H9 (cell line): ENCODE results near the gene ENTPD1. TPM values are rescaled to one million over a fixed set of nuclear protein-coding genes. Genes with fewer than 3 reads are reported as not detected.

Experiments used
- DNase-seq: peaks from one replicate; pipeline ENCODE4 v3.0.0-alpha.2; 2017
- H2AFZ ChIP-seq: one replicate; pipeline ENCODE4 v1.6.1; 2013; ENCODE audit warnings: mild to moderate bottlenecking, low read length, control low read depth, moderate library complexity
- H2AK5ac ChIP-seq: 2 replicates; pipeline ENCODE4 v1.6.1; 2013; ENCODE audit warnings: low read length, control low read depth, mixed read lengths; ENCODE audit not compliant: insufficient read length
- H2BK120ac ChIP-seq: one replicate; pipeline ENCODE4 v1.6.1; 2013; ENCODE audit warnings: low read depth, mild to moderate bottlenecking, low read length, control low read depth, inconsistent platforms; ENCODE audit not compliant: poor library complexity, severe bottlenecking
- H2BK12ac ChIP-seq: 2 replicates; pipeline ENCODE4 v1.6.1; 2013; ENCODE audit warnings: low read length, control low read depth, mixed read lengths, low read depth; ENCODE audit not compliant: insufficient read length
- H2BK15ac ChIP-seq: 2 replicates; pipeline ENCODE4 v1.6.1; 2013; ENCODE audit warnings: low read depth, low read length, control low read depth
- H2BK20ac ChIP-seq: one replicate; pipeline ENCODE4 v1.6.1; 2013; ENCODE audit warnings: low read depth, mild to moderate bottlenecking, low read length, control low read depth, inconsistent platforms; ENCODE audit not compliant: poor library complexity, severe bottlenecking
- H2BK5ac ChIP-seq: 2 replicates; pipeline ENCODE4 v1.6.1; 2013; ENCODE audit warnings: low read length, control low read depth, mixed read lengths; ENCODE audit not compliant: insufficient read length
- H3K14ac ChIP-seq: 2 replicates; pipeline ENCODE4 v1.6.1; 2013; ENCODE audit warnings: low read length, control low read depth; ENCODE audit not compliant: insufficient read depth
- H3K18ac ChIP-seq: 2 replicates; pipeline ENCODE4 v1.6.1; 2013; ENCODE audit warnings: low read depth, mild to moderate bottlenecking, mixed read lengths, low read length, control low read depth; ENCODE audit not compliant: insufficient read length
- H3K23ac ChIP-seq: 2 replicates; pipeline ENCODE4 v1.6.1; 2013; ENCODE audit warnings: low read length, control low read depth, mixed read lengths, low read depth; ENCODE audit not compliant: insufficient read length
- H3K23me2 ChIP-seq: 2 replicates; pipeline ENCODE4 v1.6.1; 2013; ENCODE audit warnings: low read depth, mild to moderate bottlenecking, mixed read lengths, low read length, control low read depth; ENCODE audit not compliant: insufficient read length, poor library complexity, severe bottlenecking
- H3K27ac ChIP-seq: 2 replicates; pipeline ENCODE4 v1.5.1; 2013; ENCODE audit warnings: low read length, control low read depth, mixed read lengths, low read depth; ENCODE audit not compliant: insufficient read length
- H3K27me3 ChIP-seq: 2 replicates; pipeline ENCODE4 v1.6.1; 2013; ENCODE audit warnings: low read length, control low read depth, inconsistent platforms; ENCODE audit not compliant: insufficient read depth
- H3K4ac ChIP-seq: 2 replicates; pipeline ENCODE4 v1.6.1; 2013; ENCODE audit warnings: low read depth, mild to moderate bottlenecking, control low read depth, inconsistent platforms, low read length, moderate library complexity
- H3K4me1 ChIP-seq: 2 replicates; pipeline ENCODE4 v1.6.1; 2013; ENCODE audit warnings: low read length, control low read depth, inconsistent platforms; ENCODE audit not compliant: insufficient read depth
- H3K4me2 ChIP-seq: 2 replicates; pipeline ENCODE4 v1.6.1; 2013; ENCODE audit warnings: low read length, control low read depth, mixed read lengths; ENCODE audit not compliant: insufficient read length, insufficient read depth
- H3K56ac ChIP-seq: 2 replicates; pipeline ENCODE4 v1.6.1; 2013; ENCODE audit warnings: low read depth, mild to moderate bottlenecking, mixed read lengths, low read length, control low read depth; ENCODE audit not compliant: insufficient read length
- H3K79me1 ChIP-seq: 2 replicates; pipeline ENCODE4 v1.6.1; 2013; ENCODE audit warnings: low read depth, mild to moderate bottlenecking, moderate library complexity, low read length, control low read depth, inconsistent platforms; ENCODE audit not compliant: insufficient read depth, poor library complexity, severe bottlenecking
- H3K79me2 ChIP-seq: 2 replicates; pipeline ENCODE4 v1.6.1; 2013; ENCODE audit warnings: low read length, control low read depth, inconsistent platforms; ENCODE audit not compliant: insufficient read depth
- H3K9ac ChIP-seq: 2 replicates; pipeline ENCODE4 v1.6.1; 2013; ENCODE audit warnings: low read length, control low read depth, mixed read lengths; ENCODE audit not compliant: insufficient read length; ENCODE audit errors: extremely low read depth
- H3K9me3 ChIP-seq: one replicate; pipeline ENCODE4 v1.6.1; 2013; ENCODE audit warnings: low read depth, low read length, inconsistent platforms; ENCODE audit not compliant: control insufficient read depth
- H3T11ph ChIP-seq: one replicate; pipeline ENCODE4 v1.6.1; 2013; ENCODE audit warnings: mild to moderate bottlenecking, low read length, control low read depth, inconsistent platforms
- H4K20me1 ChIP-seq: one replicate; pipeline ENCODE4 v1.6.1; 2013; ENCODE audit not compliant: control insufficient read depth, insufficient read length, insufficient read depth
- H4K5ac ChIP-seq: 2 replicates; pipeline ENCODE4 v1.6.1; 2013; ENCODE audit warnings: low read depth, mild to moderate bottlenecking, mixed read lengths, low read length, control low read depth; ENCODE audit not compliant: insufficient read length
- H4K8ac ChIP-seq: replicated peaks from 2 replicates; pipeline ENCODE4 v1.6.1; 2013; ENCODE audit warnings: low read length, control low read depth, mixed read lengths, low read depth; ENCODE audit not compliant: insufficient read length
- H4K91ac ChIP-seq: 2 replicates; pipeline ENCODE4 v1.6.1; 2013; ENCODE audit warnings: low read depth, mild to moderate bottlenecking, moderate library complexity, mixed read lengths, low read length, control low read depth; ENCODE audit not compliant: insufficient read length
- H3K27ac Mint-ChIP-seq, 3 experiments: 2 replicates in 2 of 3; 3 replicates in 1 of 3; pipeline ENCODE4 v1.8.0; 2020 to 2021; ENCODE audit warnings: mixed read lengths in 3 of 3, mild to moderate bottlenecking in 1 of 3, moderate library complexity in 1 of 3
- H3K27me3 Mint-ChIP-seq: 2 replicates; pipeline ENCODE4 v1.8.0; 2021; ENCODE audit warnings: low read depth, mild to moderate bottlenecking, moderate library complexity, mixed read lengths
- H3K36me3 Mint-ChIP-seq, 3 experiments: 2 replicates in 2 of 3; 3 replicates in 1 of 3; pipeline ENCODE4 v1.8.0; 2020 to 2021; ENCODE audit warnings: low read depth in 3 of 3, mixed read lengths in 3 of 3; ENCODE audit not compliant: insufficient read depth in 1 of 3
- H3K4me1 Mint-ChIP-seq, 2 experiments: 2 replicates each; pipeline ENCODE4 v1.8.0; 2020; ENCODE audit warnings: mixed read lengths in 2 of 2
- H3K4me3 Mint-ChIP-seq, 2 experiments: 2 replicates in 1 of 2; 3 replicates in 1 of 2; pipeline ENCODE4 v1.8.0; 2020 to 2021; ENCODE audit warnings: mild to moderate bottlenecking in 2 of 2, mixed read lengths in 2 of 2, moderate library complexity in 1 of 2
- H3K9me3 Mint-ChIP-seq, 2 experiments: 2 replicates in 1 of 2; 3 replicates in 1 of 2; pipeline ENCODE4 v1.8.0; 2020; ENCODE audit warnings: mild to moderate bottlenecking in 2 of 2, mixed read lengths in 2 of 2, moderate library complexity in 1 of 2
- CTCF ChIP-seq: fragments of 200-600 bp; sonication (generic); conservative IDR thresholded peaks from 3 replicates; pipeline ENCODE4 v1.8.0; 2021; ENCODE audit warnings: antibody characterized with exemption, mild to moderate bottlenecking
- WGBS: extraction: QIAGEN DNeasy Blood & Tissue Kit; methylation state at CpG from one replicate; pipeline ENCODE4 v1.1.7; 2013; ENCODE audit warnings: missing lambda C conversion rate, low lambda C conversion rate, mixed read lengths; ENCODE audit not compliant: insufficient read length; ENCODE audit errors: extremely low coverage; 5-methylcytosine and 5-hydroxymethylcytosine counted together
- total RNA-seq: library from RNA; stranded (reverse); gene quantifications from 2 replicates; pipeline ENCODE4 v1.2.1, GENCODE V29; 2021

Gene ENTPD1
- total RNA-seq, 1 experiment from 2014 or later, result 1.9 TPM

DNA sequence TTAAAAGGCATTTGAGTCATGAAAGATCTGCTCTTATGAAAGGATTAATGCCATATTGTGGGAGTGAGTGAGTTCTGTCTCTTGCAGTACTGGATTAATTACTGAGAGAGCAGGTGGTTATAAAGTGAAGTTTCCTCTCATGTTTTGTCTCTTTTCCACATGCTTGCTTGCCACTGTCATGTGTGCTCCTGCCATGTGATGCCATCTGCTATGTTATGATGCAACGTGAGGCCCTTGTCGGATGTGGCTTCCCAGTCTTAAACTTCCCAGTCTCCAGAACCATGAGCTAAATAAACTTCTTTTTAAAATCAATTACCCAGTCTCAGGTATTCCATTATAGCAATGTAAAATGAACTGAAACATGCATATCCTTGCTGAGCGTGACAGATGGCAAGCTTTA, 39.5 kb upstream of the ENTPD1 start:
- Histone ChIP-seq H2BK20ac (no peak overlapping the region), H3K23me2 (no peaks in the 10 kb centered on the region), H3K27ac (no peak overlapping the region), H2AK5ac (no peak overlapping the region), H3K9me3 (no peaks in the 10 kb centered on the region), H3K56ac (no peak overlapping the region), H2BK15ac (no peak overlapping the region), H3K9ac (no peak overlapping the region), H2BK5ac (no peak overlapping the region), H4K91ac (no peak overlapping the region), H2BK120ac (no peak overlapping the region), H3K27me3 (no peaks in the 10 kb centered on the region), H3K18ac (no peak overlapping the region), H3K79me2 (no peaks in the 10 kb centered on the region), H2AFZ (no peak overlapping the region), H4K8ac (no peak overlapping the region), H2BK12ac (no peak overlapping the region), H4K5ac (no peak overlapping the region), H3T11ph (no peak overlapping the region), H4K20me1 (no peaks in the 10 kb centered on the region), H3K14ac (no peak overlapping the region), H3K4me1 (no peaks in the 10 kb centered on the region), H3K4me2 (no peak overlapping the region), H3K23ac (no peak overlapping the region), H3K79me1 (no peaks in the 10 kb centered on the region), H3K4ac (no peak overlapping the region)
- peaks cover 5 to 9% of the 10 kb centered on the region in 2 experiments for H3K4me1 Mint-ChIP-seq
- H3K27ac Mint-ChIP-seq, result no peak overlapping the region
- TF ChIP-seq CTCF, result no peak
- H3K4me3 Mint-ChIP-seq, result no peak overlapping the region
- H3K36me3 Mint-ChIP-seq, result no peaks in the 10 kb centered on the region
- no peak for DNase-seq
- H3K27me3 Mint-ChIP-seq, result no peaks in the 10 kb centered on the region
- WGBS, result no CpG with 5 or more reads among the region's 3 CpGs
- no peaks in the 10 kb centered on the region for H3K9me3 Mint-ChIP-seq
